Measurements from ENCODE around the gene ADCY9.

ADCY9 gene

DNA sequence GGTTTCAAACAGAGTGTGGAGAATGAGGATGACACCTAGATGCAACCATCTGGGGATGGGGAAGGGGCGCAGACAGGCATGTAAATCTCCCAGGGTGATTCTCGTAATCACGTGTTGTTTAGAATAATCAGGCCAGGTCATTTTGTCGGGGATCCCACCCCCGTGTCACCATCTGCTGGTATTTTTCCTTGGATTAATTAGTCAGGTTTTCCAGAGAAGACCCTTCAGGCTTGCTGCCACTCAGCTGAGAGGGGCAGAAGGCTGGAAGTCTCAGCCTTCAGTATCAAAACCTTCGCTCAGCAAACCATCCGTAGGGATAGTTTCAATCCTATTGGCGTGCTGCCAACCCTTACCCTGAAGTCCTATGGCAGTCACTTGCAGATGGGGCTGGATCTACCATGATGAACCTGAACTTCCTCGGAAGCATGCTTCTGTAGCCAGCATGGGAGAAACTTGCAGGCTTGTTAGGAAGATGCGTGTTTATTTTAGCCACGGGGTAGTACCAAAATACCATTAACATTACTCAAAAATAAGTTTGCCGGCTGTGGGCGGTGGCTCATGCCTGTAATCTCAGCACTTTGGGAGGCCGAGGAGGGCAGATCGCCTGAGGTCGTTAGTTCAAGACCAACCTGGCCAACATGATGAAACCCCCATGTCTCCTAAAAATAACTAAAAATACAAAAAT is 7.5 kb upstream of the ADCY9 start:
- no peak for DNase-seq (ENCODE audit: low read depth in 2 of 2, low spot score in 1 of 2)

GRCh38 chr16:4120176-4120575 is 3.9 kb upstream of the ADCY9 start:
- no peak for DNase-seq (ENCODE audit: low read depth in 2 of 2, low spot score in 1 of 2)

GRCh38 chr16:4117250-4117578 is 972 bp upstream of the ADCY9 start:
- DNase-seq (ENCODE audit: low read depth in 2 of 2, low spot score in 1 of 2), result no peak

DNA sequence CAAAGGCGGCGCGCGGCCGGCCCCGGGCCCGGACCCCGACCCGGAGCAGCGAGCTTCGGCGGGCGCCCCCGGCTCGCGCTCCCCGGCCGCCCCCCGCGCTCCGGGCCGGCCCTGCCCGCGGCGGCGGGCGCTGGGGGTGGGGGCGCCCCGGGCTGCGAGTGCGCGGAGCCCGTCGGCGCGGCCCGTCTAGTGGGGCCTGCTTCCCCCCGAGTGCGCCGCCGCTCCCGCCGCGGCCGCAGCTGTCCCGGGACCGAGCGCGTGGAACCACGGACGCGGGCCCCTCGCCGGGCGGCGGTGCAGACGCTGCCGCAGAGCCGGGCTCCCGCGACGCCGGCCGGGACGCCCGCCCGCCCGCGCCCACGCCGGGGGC is 308 bp downstream of the ADCY9 start:
- DNase-seq (ENCODE audit: low read depth in 2 of 2, low spot score in 1 of 2), result no peak

- no peak for DNase-seq (ENCODE audit: low read depth in 2 of 2, low spot score in 1 of 2)
Observed at GRCh38 chr16:4115209-4115948, 863 bp downstream of the ADCY9 start.

- no peak for DNase-seq (ENCODE audit: low read depth in 2 of 2, low spot score in 1 of 2)
Observed at GRCh38 chr16:4114257-4115208, 1.7 kb downstream of the ADCY9 start.

GRCh38 chr16:4113358-4114256 is 2.6 kb downstream of the ADCY9 start:
- no peak for DNase-seq (ENCODE audit: low read depth in 2 of 2, low spot score in 1 of 2)

- no peak for DNase-seq (ENCODE audit: low read depth in 2 of 2, low spot score in 1 of 2)
Observed at GRCh38 chr16:4111748-4112696, 4.2 kb downstream of the ADCY9 start.

DNA sequence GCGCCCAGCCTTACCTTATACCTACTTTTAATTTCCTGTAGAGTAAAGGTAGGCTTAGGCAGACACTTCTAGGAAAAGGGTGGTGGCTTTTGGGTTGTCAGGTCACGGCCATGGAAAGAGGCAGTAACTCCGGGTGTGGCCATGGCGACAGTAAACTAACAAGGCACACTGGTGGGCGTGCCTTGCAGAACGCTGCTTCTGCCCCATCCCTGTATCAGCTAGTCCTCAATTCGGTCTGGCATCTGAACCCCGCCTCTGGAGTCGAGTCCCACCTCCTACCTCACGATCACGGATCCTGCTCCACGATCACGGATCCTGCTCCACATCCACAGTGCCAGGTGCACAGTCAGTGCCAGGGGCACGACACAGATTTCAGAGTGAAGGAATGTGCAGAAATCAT is 5.6 kb downstream of the ADCY9 start:
- no peak for DNase-seq (ENCODE audit: low read depth in 2 of 2, low spot score in 1 of 2)

GRCh38 chr16:4110065-4110464 is 6.2 kb downstream of the ADCY9 start:
- DNase-seq (ENCODE audit: low read depth in 2 of 2, low spot score in 1 of 2), result no peak

- no peak for DNase-seq (ENCODE audit: low read depth in 2 of 2, low spot score in 1 of 2)
Observed at GRCh38 chr16:4109250-4109736, 6.9 kb downstream of the ADCY9 start.

DNA sequence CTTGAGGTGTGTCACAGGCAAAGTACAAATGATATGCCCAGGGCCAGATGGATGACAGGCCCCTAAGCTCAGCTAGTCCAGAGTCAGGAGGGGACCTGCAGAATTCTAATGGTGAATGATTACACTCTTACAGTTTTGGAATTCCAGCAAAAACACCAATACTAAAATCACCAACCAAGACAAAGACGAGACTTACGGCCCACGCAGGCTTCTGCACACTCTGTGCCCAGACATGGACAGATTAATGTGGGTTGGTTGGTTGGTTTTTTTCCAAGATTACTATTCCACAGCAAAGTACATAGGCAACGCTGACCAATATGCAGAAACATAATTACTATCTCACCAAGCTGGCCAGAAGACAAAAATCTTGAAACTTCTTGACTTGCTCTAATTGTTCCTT is 9.7 kb downstream of the ADCY9 start:
- no peak for DNase-seq (ENCODE audit: low read depth in 2 of 2, low spot score in 1 of 2)

DNA sequence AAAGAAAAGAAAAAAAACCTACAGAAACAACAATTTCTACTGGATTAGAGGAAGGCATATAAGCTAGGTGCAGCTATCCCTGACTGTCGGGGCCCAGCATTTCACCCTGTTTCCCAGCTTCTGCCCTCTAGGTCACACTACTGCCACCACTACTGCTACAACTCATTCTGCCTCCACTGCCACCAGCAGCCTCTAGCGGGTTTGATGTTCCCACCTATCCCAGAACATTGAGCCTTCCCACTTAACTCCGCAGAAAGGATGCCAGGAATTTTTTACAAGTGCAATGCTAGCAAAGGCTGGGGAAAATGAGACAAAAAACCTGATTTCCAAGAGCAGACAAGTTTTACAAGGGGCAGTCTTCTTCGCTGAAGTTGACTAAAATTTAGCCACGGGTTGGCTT is 10.4 kb downstream of the ADCY9 start:
- DNase-seq (ENCODE audit: low read depth in 2 of 2, low spot score in 1 of 2), result no peak

GRCh38 chr16:4103745-4104144 is 12.5 kb downstream of the ADCY9 start:
- no peak for DNase-seq (ENCODE audit: low read depth in 2 of 2, low spot score in 1 of 2)

- no peak for DNase-seq (ENCODE audit: low read depth in 2 of 2, low spot score in 1 of 2)
Observed at GRCh38 chr16:4101421-4102219, 14.6 kb downstream of the ADCY9 start.

GRCh38 chr16:4098501-4098900 is 17.7 kb downstream of the ADCY9 start:
- no peak for DNase-seq (ENCODE audit: low read depth in 2 of 2, low spot score in 1 of 2)

GRCh38 chr16:4097826-4098240 is 18.4 kb downstream of the ADCY9 start:
- DNase-seq (ENCODE audit: low read depth in 2 of 2, low spot score in 1 of 2), result no peak

DNA sequence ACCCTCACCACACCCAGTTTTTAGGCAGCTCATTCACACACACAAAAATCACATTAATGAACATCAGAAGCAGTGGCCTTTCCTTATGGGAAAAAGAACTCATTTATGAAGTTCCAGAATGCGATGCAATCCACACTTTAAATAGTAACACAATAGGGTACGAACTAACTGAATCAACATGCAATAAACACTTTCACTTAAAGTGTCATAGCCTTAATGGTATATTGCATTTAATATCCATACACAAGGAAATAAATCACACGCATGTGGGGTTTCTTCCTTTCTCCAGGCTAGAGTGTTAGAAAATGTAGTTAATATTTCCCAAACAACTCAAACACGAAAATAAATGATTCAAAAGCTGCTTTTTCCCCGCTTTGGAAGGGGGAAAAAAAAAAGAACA is 19.7 kb downstream of the ADCY9 start:
- no peak for DNase-seq (ENCODE audit: low read depth in 2 of 2, low spot score in 1 of 2)
